Measurements from ENCODE around the gene LITAF.
"Not testable (repeated sequence)": the region's sequence is repeated elsewhere in the genome, so short reads cannot be mapped to it uniquely, and the experiment has no call there.

Gene LITAF

DNA sequence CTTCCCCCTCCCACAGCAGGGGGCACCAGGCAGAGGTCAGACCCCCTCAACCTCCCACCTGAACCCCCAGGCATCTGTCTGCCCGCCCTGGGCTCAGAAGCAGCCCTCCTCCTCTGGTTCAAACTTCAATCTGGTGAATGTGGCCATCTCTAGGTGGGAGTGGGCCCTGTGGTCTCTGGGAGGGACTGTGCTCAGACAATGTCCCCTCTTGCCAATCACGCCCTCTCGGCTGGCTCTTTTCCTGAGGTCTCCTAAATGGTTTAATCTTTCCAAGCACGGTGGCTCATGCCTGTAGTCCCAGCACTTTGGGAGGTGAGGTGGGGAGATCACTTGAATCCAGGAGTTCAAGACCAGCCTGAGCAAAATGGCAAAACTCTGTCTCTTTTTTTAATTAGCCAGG, 15.2 kb downstream of the LITAF start:
- no peak for DNase-seq

- no peak for DNase-seq
Measured at GRCh38 chr16:11570806-11571205, 15.9 kb downstream of the LITAF start.

DNA sequence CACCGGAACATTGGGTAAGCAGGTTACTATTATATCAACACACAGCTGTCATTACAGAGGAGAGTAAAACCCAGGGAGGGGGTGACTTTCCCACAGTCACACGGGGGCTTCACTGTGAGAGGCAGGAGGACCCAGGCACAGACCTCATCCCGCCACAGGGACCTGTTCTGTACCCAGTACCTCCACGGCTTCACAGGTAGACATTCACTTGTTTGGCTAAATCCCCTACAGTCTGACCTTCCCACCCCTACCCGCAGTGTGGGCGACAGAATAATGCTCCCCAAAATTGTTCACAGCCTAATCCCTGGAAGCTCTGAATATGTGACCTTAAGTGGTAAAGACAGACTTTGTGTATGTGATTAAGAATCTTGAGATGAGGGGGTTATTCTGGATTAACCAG, 16.5 kb downstream of the LITAF start:
- DNase-seq: no peak

- no peak for DNase-seq
Measured at GRCh38 chr16:11566398-11566797, 20.3 kb downstream of the LITAF start.

- DNase-seq: no peak
Measured at GRCh38 chr16:11565665-11566064, 21.1 kb downstream of the LITAF start.

- no peak for DNase-seq
Measured at GRCh38 chr16:11564046-11564926, 22.4 kb downstream of the LITAF start.

DNA sequence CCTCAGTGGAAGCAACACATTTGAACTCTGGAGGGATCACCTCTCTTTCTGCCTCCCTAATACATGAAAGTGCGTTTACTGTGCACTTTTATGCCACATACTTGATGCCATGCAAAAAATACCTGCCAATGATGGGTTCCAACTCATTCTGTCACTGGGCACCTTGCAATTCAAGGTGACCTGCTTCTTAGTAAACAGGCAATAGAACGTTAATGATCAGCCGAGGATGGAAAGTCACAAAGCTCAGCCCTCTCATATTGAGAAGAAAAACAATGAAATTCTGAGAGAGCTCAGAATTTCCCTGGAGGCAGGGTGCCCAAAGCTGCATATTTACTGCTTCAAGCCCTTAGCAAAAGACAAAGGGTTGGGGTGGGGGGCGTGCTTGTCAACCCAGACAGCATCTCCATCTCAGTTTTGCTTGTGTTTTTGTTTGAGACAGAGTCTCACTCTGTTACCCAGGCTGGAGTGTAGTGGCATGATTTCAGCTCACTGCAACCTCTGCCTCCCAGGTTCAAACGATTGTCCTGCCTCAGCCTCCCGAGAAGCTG, 23.2 kb downstream of the LITAF start:
- DNase-seq: no peak

DNA sequence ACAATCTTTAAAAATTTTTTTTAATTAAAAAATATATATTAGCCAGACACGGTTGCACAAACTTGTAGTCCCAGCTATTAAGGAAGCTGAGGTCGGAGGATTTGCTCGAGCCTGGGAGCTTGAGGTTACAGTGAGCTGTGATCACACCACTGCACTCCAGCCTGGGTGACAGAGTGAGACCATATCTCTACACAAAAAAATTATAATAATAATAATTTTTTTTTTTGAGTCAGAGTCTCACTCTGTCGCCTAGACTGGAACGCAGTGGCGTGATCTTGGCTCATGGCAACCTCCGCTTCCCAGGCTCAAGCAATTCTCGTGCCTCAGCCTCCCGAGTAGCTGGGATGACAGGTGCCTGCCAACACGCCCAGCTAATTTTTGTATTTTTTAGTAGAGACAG, 23.8 kb downstream of the LITAF start:
- no peak for DNase-seq

DNA sequence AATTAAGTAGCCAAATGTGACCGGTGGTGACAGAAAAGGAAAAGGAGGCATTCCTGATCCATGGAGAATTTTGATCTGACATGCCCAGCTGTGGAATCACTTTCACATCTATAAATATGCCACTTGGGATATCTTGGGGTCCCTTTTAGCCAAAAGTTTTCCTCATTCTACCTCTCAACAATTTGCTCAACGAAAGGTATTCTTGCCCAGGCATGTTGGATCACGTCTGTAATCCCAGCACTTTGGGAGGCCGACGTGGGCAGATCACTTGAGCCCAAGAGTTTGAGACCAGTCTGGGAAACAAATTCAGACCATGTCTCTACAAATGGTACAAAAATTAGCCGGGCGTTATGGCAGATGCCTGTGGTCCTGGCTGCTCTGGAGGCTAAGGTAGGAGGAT, 24.3 kb downstream of the LITAF start:
- DNase-seq: no peak

DNA sequence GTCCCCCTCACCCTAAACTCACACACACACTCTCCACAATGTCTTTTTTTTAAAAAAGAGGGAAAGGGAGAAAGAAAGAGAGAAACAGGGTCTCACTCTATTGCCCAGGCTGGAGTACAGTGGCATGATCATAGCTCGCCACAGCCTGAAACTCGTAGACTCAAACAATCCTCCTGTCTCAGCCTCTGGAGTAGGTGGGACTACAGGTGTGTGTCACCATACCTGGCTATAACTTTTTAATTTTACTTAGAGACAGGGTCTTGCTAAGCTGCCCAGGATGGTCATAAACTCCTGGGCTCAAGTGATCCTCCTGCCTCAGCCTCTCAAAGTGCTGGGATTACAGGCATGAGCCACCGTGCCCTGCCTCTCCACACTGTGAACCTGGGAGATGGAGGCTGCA, 24.9 kb downstream of the LITAF start:
- DNase-seq: no peak

DNA sequence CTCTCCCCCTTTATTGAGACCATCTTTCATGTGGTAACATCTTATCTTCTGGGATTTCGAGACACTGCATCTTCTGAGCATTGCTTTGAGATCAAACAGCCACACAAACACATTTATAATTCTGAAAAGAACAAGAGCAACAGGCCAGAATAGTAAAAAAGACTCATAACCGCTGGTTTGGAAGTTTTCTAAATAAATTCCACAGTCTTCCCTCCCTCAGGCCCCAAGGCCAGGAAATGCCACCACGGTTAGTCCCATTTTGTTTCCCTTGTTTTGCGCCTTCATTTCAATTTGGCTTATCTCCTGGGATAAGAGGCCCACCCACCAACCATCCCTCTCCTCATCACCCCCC, 25.3 kb downstream of the LITAF start:
- no peak for DNase-seq

- DNase-seq: no peak
Measured at GRCh38 chr16:11560701-11561453, 25.8 kb downstream of the LITAF start.

DNA sequence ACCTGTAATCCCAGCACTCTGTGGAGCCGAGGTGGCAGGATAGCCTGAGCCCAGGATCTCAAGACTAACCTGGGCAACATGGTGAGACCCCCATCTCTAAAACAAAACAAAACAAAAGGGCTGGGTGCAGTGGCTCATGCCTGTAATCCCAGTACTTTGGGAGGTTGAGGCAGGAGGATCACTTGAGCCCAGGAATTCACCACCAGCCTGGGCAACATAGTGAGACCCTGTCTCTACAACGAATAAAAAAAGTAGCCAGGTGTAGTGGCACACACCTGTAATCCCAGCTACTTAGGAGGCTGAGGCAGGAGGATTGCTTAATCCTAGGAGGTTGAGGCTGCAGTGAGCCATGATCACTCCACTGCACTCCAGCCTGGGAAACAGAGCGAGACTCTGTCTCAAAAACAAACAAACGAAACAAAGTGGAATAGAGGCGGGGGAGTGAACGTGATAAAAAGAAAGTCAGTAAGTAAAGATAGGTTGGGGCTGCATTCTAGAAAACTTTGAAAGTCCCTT, 28.4 kb downstream of the LITAF start:
- DNase-seq: not testable (repeated sequence)

DNA sequence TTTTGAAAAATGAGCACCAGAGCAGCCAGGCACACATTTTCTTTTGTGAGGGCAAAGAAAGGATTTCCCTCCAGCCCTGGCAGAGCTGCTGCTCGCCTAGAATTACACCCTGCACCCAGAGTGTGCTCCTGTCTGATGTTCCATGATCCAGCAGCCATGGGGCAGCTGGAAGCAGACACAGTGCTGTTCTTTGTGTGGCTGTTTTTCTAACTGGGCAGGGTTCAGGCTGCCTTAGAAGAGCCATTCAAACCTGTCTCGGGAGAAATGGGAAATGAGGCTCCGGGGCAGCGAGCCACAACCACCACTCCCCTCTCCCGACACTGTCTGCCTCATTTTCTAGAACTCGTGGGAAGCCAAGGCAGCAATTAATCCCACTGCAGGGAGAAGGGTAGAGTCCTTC, 28.9 kb downstream of the LITAF start:
- DNase-seq: no peak

- peak; percentile 31 for DNase-seq
Measured at GRCh38 chr16:11556945-11557720, 29.6 kb downstream of the LITAF start.

- no peak for DNase-seq
Measured at GRCh38 chr16:11556214-11556819, 30.4 kb downstream of the LITAF start.

DNA sequence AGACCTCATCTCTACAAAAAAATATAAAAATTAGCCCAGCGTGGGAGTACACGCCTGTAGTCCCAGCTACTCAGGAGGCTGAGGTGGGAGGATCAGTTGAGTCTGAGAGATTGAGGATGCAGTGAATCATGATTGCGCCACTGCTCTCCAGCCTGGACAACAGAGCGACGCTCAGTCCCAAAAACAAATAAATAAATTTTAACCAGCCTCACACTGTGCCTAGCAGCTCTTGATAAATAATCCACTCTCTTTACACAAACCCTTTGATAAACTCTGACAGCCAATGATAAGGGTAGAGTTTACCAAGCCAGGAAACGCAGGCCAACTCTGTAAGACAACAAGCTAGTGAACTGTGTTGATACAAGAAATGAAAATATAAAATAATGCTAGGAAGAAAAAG, 32.7 kb downstream of the LITAF start:
- DNase-seq: no peak

- DNase-seq: no peak
Measured at GRCh38 chr16:11553371-11553770, 33.3 kb downstream of the LITAF start.

GRCh38 chr16:11552440-11552839, 34.3 kb downstream of the LITAF start:
- DNase-seq: no peak

DNA sequence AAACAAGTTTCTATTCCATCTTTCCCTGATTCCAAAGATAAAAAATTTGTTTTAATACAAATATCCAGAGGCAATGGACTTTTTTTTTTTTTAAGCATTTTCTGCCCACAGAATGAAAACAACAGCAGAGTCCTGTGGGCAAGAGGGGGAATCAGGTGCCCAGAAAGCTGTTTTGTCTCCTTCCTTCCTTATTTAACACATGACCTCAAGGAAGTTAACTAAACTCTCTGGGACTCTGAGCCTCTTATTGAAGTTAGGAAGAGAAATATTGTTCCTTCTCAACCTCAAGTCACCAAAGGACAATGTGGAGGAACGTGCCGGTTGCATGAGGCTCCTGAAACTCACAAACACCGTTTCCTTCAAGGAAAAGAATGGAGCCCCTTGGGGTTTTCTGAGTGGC, 34.9 kb downstream of the LITAF start:
- no peak for DNase-seq

- no peak for DNase-seq
Measured at GRCh38 chr16:11550791-11551498, 35.8 kb downstream of the LITAF start.

Measured in hematopoietic multipotent progenitor cell treated with erythropoietin and hydrocortisone succinate and interleukin-3 and kit ligand, for 6 days (in vitro differentiated cells).